Endothelial cell of umbilical vein (primary cell): Measurements from ENCODE around the gene CNPY1. TPM values are rescaled to one million over a fixed set of nuclear protein-coding genes. Genes with fewer than 3 reads are reported as not detected.

ENCODE experiments used
- BruUV-seq: library from RNA; stranded (reverse); fragments of 400-500 nt; replicated peaks from 2 replicates; lab custom pipeline; 2021; lab: Mats Ljungman, UMichigan
- CTCF ChIA-PET: fragments of 300-600, 350-600 bp; sonication (Branson Sonifier 250); formaldehyde crosslinking; loops from one replicate; lab custom pipeline; 2021; ENCODE audit warnings: antibody characterized with exemption, inconsistent platforms; lab: Charles Lee
- POLR2A ChIA-PET: fragments of 300-600, 350-600 bp; sonication (Branson Sonifier 250); formaldehyde crosslinking; loops from one replicate; lab custom pipeline; 2021; ENCODE audit warnings: antibody characterized with exemption, inconsistent platforms; lab: Charles Lee
- DNase-seq: peaks from one replicate; pipeline ENCODE4 v3.0.0-alpha.2; 2011; ENCODE audit warnings: low read depth, low spot score
- FAIRE-seq: peaks from 2 replicates; lab custom pipeline; 2011; peaks lifted over from hg19 to GRCh38; lab: Jason Lieb, UNC
- H2AFZ ChIP-seq: 2 replicates; pipeline ENCODE4 v1.6.0; 2012; ENCODE audit warnings: low read depth, low read length, control low read depth, inconsistent platforms
- H3K27ac ChIP-seq: 2 replicates; pipeline ENCODE4 v1.5.1; 2011; ENCODE audit warnings: low read depth, mild to moderate bottlenecking, control low read depth, low read length, moderate library complexity; ENCODE audit not compliant: insufficient read depth
- H3K27me3 ChIP-seq, 2 experiments: 2 replicates each; pipeline versions ENCODE4 v1.6.0 to v1.6.1; 2011; ENCODE audit warnings: low read length in 2 of 2, mixed read lengths in 1 of 2; ENCODE audit not compliant: control insufficient read depth in 2 of 2, insufficient read depth in 2 of 2
- H3K36me3 ChIP-seq, 2 experiments: 2 replicates in 1 of 2; 3 replicates in 1 of 2; pipeline ENCODE4 v1.5.1; 2011; ENCODE audit warnings: low read length in 2 of 2, mild to moderate bottlenecking in 1 of 2, moderate library complexity in 1 of 2; ENCODE audit not compliant: control insufficient read depth in 2 of 2, insufficient read depth in 2 of 2; ENCODE audit errors: extremely low read depth in 1 of 2
- H3K4me1 ChIP-seq: 3 replicates; pipeline ENCODE4 v1.5.1; 2011; ENCODE audit warnings: mild to moderate bottlenecking, low read length; ENCODE audit not compliant: control insufficient read depth, insufficient read depth; ENCODE audit errors: extremely low read depth
- H3K4me2 ChIP-seq: 2 replicates; pipeline ENCODE4 v1.6.1; 2011; ENCODE audit warnings: low read length, control low read depth, mixed read lengths; ENCODE audit not compliant: insufficient read depth
- H3K4me3 ChIP-seq, 3 experiments: fragments of 200-600 bp in 1 of 3; sonication (generic), shearing (Covaris generic) in 1 of 3; replicated peaks in 1 of 3; 2 replicates each; pipeline ENCODE4 v1.5.1; 2011 to 2016; ENCODE audit warnings: control low read depth in 3 of 3, low read length in 3 of 3, mild to moderate bottlenecking in 2 of 3, inconsistent platforms in 1 of 3, low read depth in 1 of 3, moderate library complexity in 1 of 3; ENCODE audit not compliant: insufficient read depth in 1 of 3
- H3K79me2 ChIP-seq: 2 replicates; pipeline ENCODE4 v1.6.0; 2012; ENCODE audit warnings: low read length, inconsistent platforms; ENCODE audit not compliant: control insufficient read depth, insufficient read depth
- H3K9ac ChIP-seq: replicated peaks from 2 replicates; pipeline ENCODE3; 2011; ENCODE audit warnings: low read length, control low read depth; ENCODE audit not compliant: insufficient read depth; ENCODE audit errors: extremely low read depth
- H3K9me1 ChIP-seq: replicated peaks from 3 replicates; pipeline ENCODE4 v1.6.0; 2011; ENCODE audit warnings: mild to moderate bottlenecking, low read length; ENCODE audit not compliant: control insufficient read depth, insufficient read depth; ENCODE audit errors: extremely low read depth
- H3K9me3 ChIP-seq: replicated peaks from 2 replicates; pipeline ENCODE4 v1.5.1; 2012; ENCODE audit warnings: low read length, inconsistent platforms; ENCODE audit not compliant: control insufficient read depth, insufficient read depth
- H4K20me1 ChIP-seq: replicated peaks from 2 replicates; pipeline ENCODE3; 2011; ENCODE audit warnings: mild to moderate bottlenecking, low read length; ENCODE audit not compliant: control insufficient read depth, insufficient read depth; ENCODE audit errors: extremely low read depth
- CTCF ChIP-seq, 2 donors: IDR thresholded peaks; 1 replicate in 1 of 2; 2 replicates in 1 of 2; pipeline ENCODE4 v1.5.1; 2011; ENCODE audit warnings: low read length in 2 of 2, mild to moderate bottlenecking in 2 of 2, moderate library complexity in 2 of 2, control low read depth in 1 of 2, inconsistent platforms in 1 of 2, low read depth in 1 of 2; ENCODE audit not compliant: insufficient read depth in 1 of 2; ENCODE audit errors: extremely low read depth in 1 of 2
- EZH2 ChIP-seq: IDR thresholded peaks from 2 replicates; pipeline ENCODE4 v1.6.1; 2012; ENCODE audit warnings: borderline replicate concordance, low read depth, mild to moderate bottlenecking, moderate library complexity, low read length, inconsistent platforms; ENCODE audit not compliant: severe bottlenecking
- FOS ChIP-seq: IDR thresholded peaks from 2 replicates; pipeline ENCODE4 v1.6.1; 2011; ENCODE audit warnings: mild to moderate bottlenecking, low read length, moderate library complexity, borderline replicate concordance; ENCODE audit not compliant: insufficient read depth
- GATA2 ChIP-seq: IDR thresholded peaks from 2 replicates; pipeline ENCODE4 v1.7.0; 2011; ENCODE audit warnings: low read depth, mild to moderate bottlenecking, moderate library complexity, mixed read lengths, low read length; ENCODE audit not compliant: insufficient read length, insufficient read depth
- JUN ChIP-seq: IDR thresholded peaks from 2 replicates; pipeline ENCODE4 v1.6.1; 2011; ENCODE audit warnings: borderline replicate concordance, low read depth; ENCODE audit not compliant: insufficient read length, insufficient read depth
- MAX ChIP-seq: IDR thresholded peaks from 2 replicates; pipeline ENCODE4 v1.6.1; 2011; ENCODE audit not compliant: insufficient read depth, insufficient read length
- MYC ChIP-seq: IDR thresholded peaks from one replicate; pipeline ENCODE4 v1.6.1; 2011; ENCODE audit warnings: mild to moderate bottlenecking, low read depth, low read length
- POLR2A ChIP-seq: IDR thresholded peaks from 2 replicates; pipeline ENCODE4 v1.6.1; 2012; ENCODE audit warnings: low read depth, mild to moderate bottlenecking, control low read depth, low read length
- POLR2AphosphoS5 ChIP-seq: IDR thresholded peaks from 2 replicates; pipeline ENCODE4 v1.6.1; 2012; ENCODE audit warnings: low read depth, mild to moderate bottlenecking, control low read depth, low read length, moderate library complexity; ENCODE audit not compliant: insufficient read depth
- dilution Hi-C: fragments of 300-500 bp; cut with MboI; formaldehyde crosslinking; loops from one replicate; pipeline ENCODE4 v1.15.0; 2019; ENCODE audit warnings: low sequenced_read_pairs; ENCODE audit not compliant: extremely low pct_ligation_motif_present
- intact Hi-C: fragments of 100-400 bp; cut with micrococcal nuclease; formaldehyde crosslinking; loops from one replicate; pipeline ENCODE4 v1.10.0; 2022
- polyA plus RNA-seq, 4 experiments: library from polyadenylated mRNA; depleted of rRNA in 3 of 4; stranded (reverse) in 3 of 4; unstranded in 1 of 4; fragments of >200 nt; gene quantifications; 2 replicates each; pipeline versions ENCODE4 v1.2.1 to v1.2.3, GENCODE V29; 2011 to 2012; ENCODE audit warnings: missing spikeins in 1 of 4
- total RNA-seq: library from RNA; stranded (reverse); gene quantifications from 2 replicates; pipeline ENCODE4 v1.2.3, GENCODE V29; 2021

The CNPY1 gene
- total and polyA plus RNA-seq, 2 donors (not counting 3 experiments of a cell fraction or from before 2014, with no cell fraction given), result not detected

- H3K36me3 ChIP-seq, result no peaks in the 10 kb centered on the region
- no peak overlapping the region for H2AFZ ChIP-seq
- no peaks in the 10 kb centered on the region for H3K4me1 ChIP-seq
- TF ChIP-seq JUN (no peak), MYC (no peak), GATA2 (no peak), CTCF (IDR thresholded peaks at IDR 0.05; ENCODE audit: extremely low read depth in 1 of 2, insufficient read depth in 1 of 2, low read depth in 1 of 2, low read length in 2 of 2) (no peak), POLR2AphosphoS5 (no peak), FOS (no peak), MAX (no peak), POLR2A (no peak), EZH2 (no peak)
- H3K9me3 ChIP-seq, result no peaks in the 10 kb centered on the region
- H3K9ac ChIP-seq, result no peak overlapping the region
- POLR2A ChIA-PET, result no interaction called here
- CTCF ChIA-PET, result no interaction called here
- H3K4me3 ChIP-seq, result no peak overlapping the region
- intact Hi-C loops (loop anchor here (5.0 to 10.0 kb wide), 5 partner anchors 77 to 453 kb away; partner anchors contain the start of gene PAXIP1), dilution Hi-C loops (no loop called here)
- H4K20me1 ChIP-seq, result no peaks in the 10 kb centered on the region
- no peak for FAIRE-seq
- H3K4me2 ChIP-seq, result no peak overlapping the region
- BruUV-seq, result no TSS peak
- no peaks in the 10 kb centered on the region for H3K9me1 ChIP-seq
- H3K27me3 ChIP-seq, result peaks cover 77 to 94% of the 10 kb centered on the region in 2 experiments
- no peaks in the 10 kb centered on the region for H3K79me2 ChIP-seq
- H3K27ac ChIP-seq, result no peak overlapping the region
- no peak for DNase-seq
Observed at GRCh38 chr7:155455132-155455693, 91.1 kb downstream of the CNPY1 start.
